Heart left ventricle (tissue), 13 donors: Measurements from ENCODE around the gene SMAD3.

Source experiments
- POLR2A ChIP-seq, 2 donors: fragments of 450-650 bp; IDR thresholded peaks; one replicate each; pipeline ENCODE4 v1.6.1; 2017; ENCODE audit warnings: antibody characterized with exemption in 2 of 2, mild to moderate bottlenecking in 2 of 2, moderate library complexity in 2 of 2
- TF ChIP-seq, protein P1 (sequence below), 12 donors: fragments of 200-600 bp; sonication (generic) in 4 of 12; IDR thresholded peaks; one replicate each; pipeline versions ENCODE4 v1.5.0 to v1.8.0; 2018 to 2022; ENCODE audit warnings: antibody characterized with exemption in 12 of 12, mild to moderate bottlenecking in 5 of 12
- donor health status: ischemic (EF 13 %, LVEDD 7.1; RV severe dilation, severe dysfunction).
- donor health status: DM: no; HTN: yes; CAD: no.
- donor health status: DM: no; HTN: no; CAD: no.
- donor health status: ischemic (EF 25% LVEDD 6.9; RV normal size, moderate dysfunction).
- donor health status: ischemic (EF 25% LVEDD 5.7; RV mildly dilated, moderate dysfunction).
- donor health status: ischemic (EF 35%, LVEDD 5.7; RV mildly dilated, moderate dysfunction).
- donor health status: nonischemic (EF 11% LVEDD 7.7; RV severe dilation, severe dysfunction).
- donor health status: DM: yes; HTN: yes; CAD: no.
- donor health status: PGD.
- donor health status: ischemic (EF 29% LVEDD 5.4; RV normal size, mild dysfunction).
- donor health status: nonischemic (EF 23%, LVEDD 6.1; RV moderate dilation, normal function).

DNA sequence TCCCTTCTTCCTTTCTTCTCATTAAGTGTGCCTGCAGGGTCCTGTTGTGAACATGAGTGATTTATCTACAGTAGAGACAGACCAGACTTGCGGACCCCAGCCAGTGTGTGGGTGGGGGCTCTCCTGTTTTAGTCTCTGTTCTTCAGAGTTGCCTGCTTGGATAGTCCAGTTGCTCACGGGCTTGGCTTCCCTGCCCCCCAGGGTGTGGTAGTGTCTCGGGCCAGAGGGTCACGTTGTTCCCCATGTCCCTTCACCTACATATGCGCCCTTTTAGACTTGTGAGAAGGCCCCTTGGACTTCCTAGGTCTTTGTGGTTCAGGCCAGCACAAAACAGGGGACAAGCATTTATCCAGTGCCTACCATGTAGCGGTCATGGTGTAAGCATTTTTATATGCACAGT lies 103.3 kb downstream of the SMAD3 start:
- TF ChIP-seq, protein P1, sequence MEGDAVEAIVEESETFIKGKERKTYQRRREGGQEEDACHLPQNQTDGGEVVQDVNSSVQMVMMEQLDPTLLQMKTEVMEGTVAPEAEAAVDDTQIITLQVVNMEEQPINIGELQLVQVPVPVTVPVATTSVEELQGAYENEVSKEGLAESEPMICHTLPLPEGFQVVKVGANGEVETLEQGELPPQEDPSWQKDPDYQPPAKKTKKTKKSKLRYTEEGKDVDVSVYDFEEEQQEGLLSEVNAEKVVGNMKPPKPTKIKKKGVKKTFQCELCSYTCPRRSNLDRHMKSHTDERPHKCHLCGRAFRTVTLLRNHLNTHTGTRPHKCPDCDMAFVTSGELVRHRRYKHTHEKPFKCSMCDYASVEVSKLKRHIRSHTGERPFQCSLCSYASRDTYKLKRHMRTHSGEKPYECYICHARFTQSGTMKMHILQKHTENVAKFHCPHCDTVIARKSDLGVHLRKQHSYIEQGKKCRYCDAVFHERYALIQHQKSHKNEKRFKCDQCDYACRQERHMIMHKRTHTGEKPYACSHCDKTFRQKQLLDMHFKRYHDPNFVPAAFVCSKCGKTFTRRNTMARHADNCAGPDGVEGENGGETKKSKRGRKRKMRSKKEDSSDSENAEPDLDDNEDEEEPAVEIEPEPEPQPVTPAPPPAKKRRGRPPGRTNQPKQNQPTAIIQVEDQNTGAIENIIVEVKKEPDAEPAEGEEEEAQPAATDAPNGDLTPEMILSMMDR (IDR thresholded peaks at IDR 0.05): no peak
- TF ChIP-seq POLR2A (IDR thresholded peaks at IDR 0.05): no peak
